OCI-LY1 (cell line): ENCODE data around the gene UBAP1L.
A peak's percentile ranks its signal among the peaks of the same experiment; 100 is the strongest.

ENCODE experiments used
- H2AFZ ChIP-seq: fragments of 200-600 bp; sonication (generic), shearing (Covaris generic); 2 replicates; pipeline ENCODE4 v1.6.0; 2014; ENCODE audit warnings: antibody characterized with exemption, mild to moderate bottlenecking, low read length
- H3F3A ChIP-seq: fragments of 200-600 bp; sonication (generic), shearing (Covaris generic); 2 replicates; pipeline ENCODE4 v1.6.0; 2014; ENCODE audit warnings: mild to moderate bottlenecking, antibody characterized with exemption, low read length, moderate library complexity; ENCODE audit not compliant: insufficient read depth
- H3K27ac ChIP-seq: fragments of 200-600 bp; sonication (generic); 2 replicates; pipeline ENCODE4 v1.5.1; 2014; ENCODE audit warnings: low read length, mixed run types, mild to moderate bottlenecking, low read depth; ENCODE audit not compliant: poor library complexity, severe bottlenecking
- H3K27me3 ChIP-seq: fragments of 200-600 bp; sonication (generic); 2 replicates; pipeline ENCODE4 v1.6.0; 2014; ENCODE audit warnings: antibody characterized with exemption, mild to moderate bottlenecking, low read length, moderate library complexity; ENCODE audit not compliant: insufficient read depth
- H3K36me3 ChIP-seq: fragments of 200-600 bp; sonication (generic); 2 replicates; pipeline ENCODE4 v1.6.1; 2014; ENCODE audit warnings: mild to moderate bottlenecking, antibody characterized with exemption, low read length, moderate library complexity, mixed read lengths; ENCODE audit not compliant: insufficient read depth
- H3K4me1 ChIP-seq: fragments of 200-600 bp; sonication (generic); 2 replicates; pipeline ENCODE4 v1.5.1; 2014; ENCODE audit warnings: mild to moderate bottlenecking, low read length, moderate library complexity; ENCODE audit not compliant: insufficient read depth, severe bottlenecking
- H3K4me2 ChIP-seq: fragments of 200-600 bp; sonication (generic), shearing (Covaris generic); 2 replicates; pipeline ENCODE4 v1.6.1; 2014; ENCODE audit warnings: low read length
- H3K4me3 ChIP-seq: fragments of 200-600 bp; sonication (generic); 2 replicates; pipeline ENCODE4 v1.5.1; 2014; ENCODE audit warnings: low read length, low read depth, mild to moderate bottlenecking, mixed read lengths; ENCODE audit not compliant: poor library complexity, severe bottlenecking
- H3K79me2 ChIP-seq: fragments of 200-600 bp; shearing (Covaris generic); 2 replicates; pipeline ENCODE4 v1.6.1; 2016; ENCODE audit warnings: mixed run types, low read length, mixed read lengths; ENCODE audit not compliant: insufficient read depth
- H3K9ac ChIP-seq: fragments of 200-600 bp; sonication (generic), shearing (Covaris generic); 2 replicates; pipeline ENCODE4 v1.6.1; 2014; ENCODE audit warnings: mild to moderate bottlenecking, low read length, mixed read lengths
- H3K9me2 ChIP-seq: fragments of 200-600 bp; sonication (generic), shearing (Covaris generic); 2 replicates; pipeline ENCODE4 v1.6.1; 2014; ENCODE audit warnings: low read depth, mild to moderate bottlenecking, low read length, mixed read lengths
- H3K9me3 ChIP-seq: fragments of 200-600 bp; shearing (Covaris generic); 2 replicates; pipeline ENCODE4 v1.6.1; 2014; ENCODE audit warnings: low read length, mixed read lengths
- H4K20me1 ChIP-seq: fragments of 200-600 bp; sonication (generic), shearing (Covaris generic); 2 replicates; pipeline ENCODE4 v1.6.0; 2016; ENCODE audit warnings: mild to moderate bottlenecking, low read length; ENCODE audit not compliant: insufficient read depth
- CTCF ChIP-seq: fragments of 200-600 bp; sonication (generic), shearing (Covaris generic); IDR thresholded peaks from 2 replicates; pipeline ENCODE4 v1.5.1; 2017; ENCODE audit warnings: mild to moderate bottlenecking, antibody characterized with exemption, low read length, moderate library complexity, mixed read lengths
- EZH2 ChIP-seq: fragments of 200-600 bp; sonication (generic), shearing (Covaris generic); IDR thresholded peaks from 2 replicates; pipeline ENCODE4 v1.8.0; 2017; ENCODE audit warnings: borderline replicate concordance, mixed run types, mild to moderate bottlenecking, antibody characterized with exemption, low read length, moderate library complexity, mixed read lengths

Gene UBAP1L

DNA sequence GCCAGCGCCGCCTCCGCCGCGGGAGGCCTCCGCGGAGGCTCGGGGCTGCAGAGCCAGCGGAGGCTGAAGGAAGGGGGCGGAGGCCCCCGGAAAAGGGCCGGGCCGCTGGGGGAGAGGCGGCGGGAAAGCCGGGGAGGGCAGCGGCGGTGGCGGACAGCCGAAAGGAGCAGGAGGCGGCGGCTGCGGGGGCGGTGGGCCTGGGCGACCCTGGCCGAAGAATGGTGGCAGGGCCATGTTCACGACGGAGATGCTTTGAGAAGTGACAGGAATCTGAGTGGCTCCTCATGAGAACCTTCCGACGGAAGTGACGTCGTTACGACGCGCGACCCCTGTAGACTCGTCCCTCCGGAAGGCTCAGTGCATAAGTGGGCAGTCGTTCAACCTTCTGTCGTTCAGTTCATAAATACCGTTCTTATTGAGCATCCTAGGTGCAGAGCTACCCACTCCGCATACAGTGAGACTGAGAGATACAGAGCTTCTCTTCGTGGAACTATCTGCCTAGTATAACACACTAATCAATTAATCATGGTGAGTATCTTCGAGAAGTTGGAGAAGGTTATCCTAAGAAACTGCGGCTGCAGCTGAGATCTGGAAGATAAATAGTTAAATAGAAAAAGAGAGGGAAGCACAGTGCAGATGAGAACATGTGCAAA, 18.7 kb upstream of the UBAP1L start, which contains the start of gene PDCD7:
TSS of gene PDCD7 (minus strand) at position 261 of the 653 bp plus-strand sequence. CDS start at position 234, 27 bp downstream.
- Histone ChIP-seq H3F3A (no peaks in the 10 kb centered on the region), H3K27ac (peak within 1 kb of the TSS; percentile 44), H3K4me1 (peaks cover 22% of the 10 kb centered on the region)

GRCh38 chr15:65132878-65133547, 18.0 kb upstream of the UBAP1L start:
- H3K36me3 ChIP-seq = peaks cover 25% of the 10 kb centered on the region
- H3K27ac ChIP-seq = peak overlapping the region; percentile 44
- H3K9me3 ChIP-seq = no peaks in the 10 kb centered on the region
- peak overlapping the region; percentile 75 for H3K9ac ChIP-seq
- no peaks in the 10 kb centered on the region for H3F3A ChIP-seq
- peak overlapping the region; percentile 77 for H3K4me3 ChIP-seq
- no peaks in the 10 kb centered on the region for H4K20me1 ChIP-seq
- H3K4me1 ChIP-seq = peaks cover 22% of the 10 kb centered on the region
- TF ChIP-seq CTCF (no peak), EZH2 (no peak)
- peaks cover 8% of the 10 kb centered on the region for H3K79me2 ChIP-seq
- peak overlapping the region; percentile 89 for H3K4me2 ChIP-seq
- H3K27me3 ChIP-seq = no peaks in the 10 kb centered on the region
- no peak overlapping the region for H2AFZ ChIP-seq
- H3K9me2 ChIP-seq = no peaks in the 10 kb centered on the region

More for the DNA sequence above, 18.7 kb upstream of the UBAP1L start, which contains the start of gene PDCD7:
- peak within 1 kb of the TSS; percentile 89 for H3K4me2 ChIP-seq
- H3K9me2 ChIP-seq = no peaks in the 10 kb centered on the region
- H2AFZ ChIP-seq = peak within 1 kb of the TSS; percentile 68; the same call in 1 of the 2 replicates
- H3K36me3 ChIP-seq = peaks cover 18% of the 10 kb centered on the region; the same call in 1 of the 2 replicates
- H3K9me3 ChIP-seq = no peaks in the 10 kb centered on the region
- H3K27me3 ChIP-seq = no peaks in the 10 kb centered on the region
- peaks cover 8% of the 10 kb centered on the region for H3K79me2 ChIP-seq
- H3K9ac ChIP-seq = peak within 1 kb of the TSS; percentile 75
- no peaks in the 10 kb centered on the region for H4K20me1 ChIP-seq
- H3K4me3 ChIP-seq = peak within 1 kb of the TSS; percentile 77
- no peak for TF ChIP-seq EZH2
- no peak for TF ChIP-seq CTCF

DNA sequence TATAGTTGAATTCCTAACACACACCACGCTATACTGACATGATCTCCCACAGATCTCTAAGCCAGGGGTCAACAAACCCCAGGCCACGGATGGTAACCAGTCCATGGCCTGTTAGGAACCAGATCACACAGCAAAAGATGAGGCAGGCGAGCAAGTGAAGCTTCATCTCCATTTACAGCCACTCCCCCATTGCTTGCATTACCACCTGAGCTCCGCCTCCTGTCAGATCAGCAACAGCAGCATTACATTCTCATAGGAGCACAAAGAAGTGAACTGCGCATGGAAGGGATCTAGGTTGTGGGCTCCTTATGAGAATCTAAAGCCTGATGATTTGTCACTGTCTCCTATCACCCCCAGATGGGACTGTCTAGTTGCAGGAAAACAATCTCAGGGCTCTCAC, 15.9 kb upstream of the UBAP1L start:
- no peak overlapping the region for H3K4me3 ChIP-seq
- no peaks in the 10 kb centered on the region for H3K27me3 ChIP-seq

More for the DNA sequence above, 15.9 kb upstream of the UBAP1L start:
- no peaks in the 10 kb centered on the region for H3K9me3 ChIP-seq
- H3F3A ChIP-seq = no peaks in the 10 kb centered on the region
- H3K9ac ChIP-seq = no peak overlapping the region
- no peak overlapping the region for H2AFZ ChIP-seq
- H3K36me3 ChIP-seq = peaks cover 44% of the 10 kb centered on the region
- H3K27ac ChIP-seq = no peak overlapping the region
- peaks cover 8% of the 10 kb centered on the region for H3K79me2 ChIP-seq
- no peaks in the 10 kb centered on the region for H3K9me2 ChIP-seq
- H4K20me1 ChIP-seq = no peaks in the 10 kb centered on the region
- no peak overlapping the region for H3K4me2 ChIP-seq
- TF ChIP-seq CTCF (no peak), EZH2 (no peak)
- H3K4me1 ChIP-seq = peaks cover 22% of the 10 kb centered on the region
